SK-N-SH (cell line): ENCODE results near the gene COG8. TPM values are rescaled to one million over a fixed set of nuclear protein-coding genes. Genes with fewer than 3 reads are reported as not detected.

Experiments used
- CTCF ChIA-PET: fragments of 300-600, 350-600 bp; formaldehyde crosslinking; extraction: SDS; loops from one replicate; lab custom pipeline; 2021; lab: Yijun Ruan, JAX
- POLR2A ChIA-PET: fragments of 350-600 bp; sonication (Branson Sonifier 250); formaldehyde crosslinking; extraction: SDS; loops from one replicate; lab custom pipeline; 2020; ENCODE audit warnings: antibody characterized with exemption, inconsistent platforms; lab: Yijun Ruan, JAX
- DNase-seq: peaks from one replicate; pipeline ENCODE4 v3.0.0; 2012
- H2AFZ ChIP-seq: fragments of 200-600 bp; sonication (generic); 2 replicates; pipeline ENCODE4 v1.8.1; 2016; ENCODE audit warnings: antibody characterized with exemption, mild to moderate bottlenecking, low read depth
- H3F3A ChIP-seq: fragments of 200-600 bp; sonication (generic); replicated peaks from 2 replicates; pipeline ENCODE3; 2016; ENCODE audit warnings: antibody characterized with exemption, mild to moderate bottlenecking; ENCODE audit not compliant: insufficient read depth
- H3K27ac ChIP-seq, 2 experiments: fragments of 200-500 bp in 1 of 2; fragments of 200-600 bp in 1 of 2; sonication (Bioruptor generic) in 1 of 2; sonication (generic), shearing (Covaris generic) in 1 of 2; 2 replicates each; pipeline versions ENCODE4 v1.5.1 to v1.6.1; 2014 to 2016; ENCODE audit warnings: low read depth in 2 of 2, inconsistent platforms in 1 of 2, low read length in 1 of 2, mild to moderate bottlenecking in 1 of 2, mixed read lengths in 1 of 2
- H3K27me3 ChIP-seq: fragments of 200-600 bp; sonication (generic), shearing (Covaris generic); 2 replicates; pipeline ENCODE4 v1.6.1; 2016; ENCODE audit warnings: mixed run types; ENCODE audit not compliant: insufficient read depth
- H3K36me3 ChIP-seq, 2 experiments: fragments of 200-500 bp in 1 of 2; fragments of 200-600 bp in 1 of 2; sonication (Bioruptor generic) in 1 of 2; sonication (generic) in 1 of 2; replicated peaks in 1 of 2; 2 replicates each; pipeline versions ENCODE3 to v1.5.1; 2014 to 2016; ENCODE audit warnings: low read length in 1 of 2, mild to moderate bottlenecking in 1 of 2; ENCODE audit not compliant: insufficient read depth in 2 of 2, control insufficient read depth in 1 of 2
- H3K4me1 ChIP-seq, 2 experiments: fragments of 200-500 bp in 1 of 2; fragments of 200-600 bp in 1 of 2; sonication (Bioruptor generic) in 1 of 2; sonication (generic), shearing (Covaris generic) in 1 of 2; 2 replicates each; pipeline versions ENCODE4 v1.5.1 to v1.6.1; 2014 to 2016; ENCODE audit warnings: low read depth in 1 of 2, low read length in 1 of 2, mixed run types in 1 of 2; ENCODE audit not compliant: insufficient read depth in 2 of 2, control insufficient read depth in 1 of 2
- H3K4me2 ChIP-seq: fragments of 200-600 bp; sonication (generic), shearing (Covaris generic); 2 replicates; pipeline ENCODE4 v1.6.1; 2017; ENCODE audit warnings: mixed run types
- H3K4me3 ChIP-seq, 2 experiments: fragments of 200-500 bp in 1 of 2; fragments of 200-600 bp in 1 of 2; sonication (Bioruptor generic) in 1 of 2; sonication (generic), shearing (Covaris generic) in 1 of 2; 2 replicates each; pipeline versions ENCODE4 v1.5.1 to v1.8.1; 2014 to 2016; ENCODE audit warnings: low read depth in 2 of 2, inconsistent platforms in 1 of 2, low read length in 1 of 2, mild to moderate bottlenecking in 1 of 2, mixed read lengths in 1 of 2, moderate library complexity in 1 of 2
- H3K79me2 ChIP-seq: fragments of 200-600 bp; sonication (generic); 2 replicates; pipeline ENCODE4 v1.8.1; 2017; ENCODE audit warnings: mild to moderate bottlenecking; ENCODE audit not compliant: insufficient read depth
- H3K9ac ChIP-seq: fragments of 200-600 bp; sonication (generic); 2 replicates; pipeline ENCODE4 v1.6.1; 2017; ENCODE audit warnings: mixed run types
- H3K9me2 ChIP-seq: fragments of 200-600 bp; sonication (generic); 2 replicates; pipeline ENCODE4 v1.6.1; 2017; ENCODE audit warnings: mixed run types
- H3K9me3 ChIP-seq: fragments of 200-600 bp; sonication (generic); 2 replicates; pipeline ENCODE4 v1.6.1; 2017; ENCODE audit warnings: mixed run types, mild to moderate bottlenecking, moderate library complexity
- H4K20me1 ChIP-seq: fragments of 200-600 bp; sonication (generic); 2 replicates; pipeline ENCODE4 v1.6.1; 2017; ENCODE audit warnings: mild to moderate bottlenecking, mixed run types; ENCODE audit not compliant: insufficient read depth
- ELF1 ChIP-seq: IDR thresholded peaks from 2 replicates; pipeline ENCODE4 v1.4.0; 2012
- EZH2phosphoT487 ChIP-seq: fragments of 200-600 bp; sonication (generic); IDR thresholded peaks from 2 replicates; pipeline ENCODE4 v1.6.1; 2017; ENCODE audit warnings: low read depth, mixed run types, mild to moderate bottlenecking, antibody characterized with exemption, moderate library complexity, borderline replicate concordance
- GABPA ChIP-seq: IDR thresholded peaks from 2 replicates; pipeline ENCODE4 v1.4.0; 2012; ENCODE audit warnings: low read depth, mild to moderate bottlenecking
- GATA2 ChIP-seq: sonication (generic); formaldehyde crosslinking; IDR thresholded peaks from 2 replicates; pipeline ENCODE4 v1.5.0; 2020; ENCODE audit warnings: mild to moderate bottlenecking, missing genetic modification reagents
- MEF2A ChIP-seq: IDR thresholded peaks from 2 replicates; pipeline ENCODE4 v1.4.0; 2012; ENCODE audit warnings: low read depth, borderline replicate concordance
- MXI1 ChIP-seq: IDR thresholded peaks from 2 replicates; pipeline ENCODE4 v1.6.1; 2012; ENCODE audit warnings: mild to moderate bottlenecking, low read depth, low read length, improper control_type of control experiment
- NFIC ChIP-seq: IDR thresholded peaks from 2 replicates; pipeline ENCODE4 v1.4.0; 2012; ENCODE audit warnings: borderline replicate concordance
- NRF1 ChIP-seq: IDR thresholded peaks from 2 replicates; pipeline ENCODE4 v1.6.1; 2012; ENCODE audit warnings: low read depth, mild to moderate bottlenecking, low read length
- POLR2AphosphoS5 ChIP-seq: IDR thresholded peaks from 2 replicates; pipeline ENCODE4 v1.6.1; 2012; ENCODE audit warnings: low read depth, low read length
- RAD21 ChIP-seq: IDR thresholded peaks from 2 replicates; pipeline ENCODE4 v1.6.1; 2012; ENCODE audit warnings: mild to moderate bottlenecking, low read length
- RCOR1 ChIP-seq: fragments of 150-350 bp; IDR thresholded peaks from 2 replicates; pipeline ENCODE4 v1.6.1; 2017; ENCODE audit warnings: antibody characterized with exemption, low read length
- REST ChIP-seq: IDR thresholded peaks from 2 replicates; pipeline ENCODE4 v1.6.1; 2012; ENCODE audit warnings: mild to moderate bottlenecking, low read depth, low read length, moderate library complexity
- RFX5 ChIP-seq: IDR thresholded peaks from 2 replicates; pipeline ENCODE4 v1.6.1; 2012; ENCODE audit warnings: mild to moderate bottlenecking, improper control_type of control experiment, low read length
- RXRA ChIP-seq: IDR thresholded peaks from 2 replicates; pipeline ENCODE4 v1.4.0; 2012; ENCODE audit warnings: low read depth, mild to moderate bottlenecking, borderline replicate concordance
- SIN3A ChIP-seq: IDR thresholded peaks from 2 replicates; pipeline ENCODE4 v1.6.1; 2012; ENCODE audit warnings: low read depth, mild to moderate bottlenecking, low read length, moderate library complexity, borderline replicate concordance
- TAF1 ChIP-seq: IDR thresholded peaks from 2 replicates; pipeline ENCODE4 v1.6.1; 2012; ENCODE audit warnings: low read depth, mild to moderate bottlenecking, low read length, moderate library complexity, borderline replicate concordance
- TCF12 ChIP-seq: IDR thresholded peaks from 2 replicates; pipeline ENCODE4 v1.4.0; 2012
- TEAD4 ChIP-seq: IDR thresholded peaks from 2 replicates; pipeline ENCODE4 v1.4.0; 2012; ENCODE audit warnings: mild to moderate bottlenecking, borderline replicate concordance; ENCODE audit not compliant: insufficient read depth
- USF2 ChIP-seq: fragments of 150-350 bp; IDR thresholded peaks from 2 replicates; pipeline ENCODE4 v1.6.1; 2017; ENCODE audit warnings: antibody characterized with exemption, low read length, low read depth, borderline replicate concordance
- YY1 ChIP-seq: IDR thresholded peaks from 2 replicates; pipeline ENCODE4 v1.4.0; 2012; ENCODE audit warnings: low read depth, mild to moderate bottlenecking
- WGBS: methylation state at CpG from one replicate; pipeline ENCODE4 v1.1.6; 2017; ENCODE audit warnings: low lambda C conversion rate; 5-methylcytosine and 5-hydroxymethylcytosine counted together
- polyA plus RNA-seq, 3 experiments: library from polyadenylated mRNA; depleted of rRNA; stranded (reverse); fragments of >200 nt; gene quantifications; 2 replicates each; pipeline ENCODE4 v1.2.3, GENCODE V29; 2012

Gene COG8
- polyA plus RNA-seq, 1 of the 3 experiments (the other 2 are of a cell fraction) = 30.2 TPM

- CTCF ChIA-PET = interaction anchor here (0.8 to 8.1 kb wide), 3 partner anchors 112 to 141 kb away, joined by 3 to 95 read pairs (median 3); no protein-coding TSS in a partner anchor
- H3K36me3 ChIP-seq = peaks cover 0 to 28% of the 10 kb centered on the region in 2 experiments
- no peaks in the 10 kb centered on the region for H3K9me3 ChIP-seq
- H3K4me1 ChIP-seq = peaks cover 0 to 5% of the 10 kb centered on the region in 2 experiments; a peak in 1 of 4 replicates
- no peak overlapping the region for H3K4me3 ChIP-seq
- H3K79me2 ChIP-seq = peaks cover 43% of the 10 kb centered on the region
- no peak overlapping the region for H3K4me2 ChIP-seq
- WGBS = 88% methylated on average over 4 of the region's 4 CpGs
- TF ChIP-seq NRF1 (no peak), REST (no peak), MXI1 (no peak), POLR2AphosphoS5 (no peak), USF2 (no peak), ELF1 (no peak), GABPA (no peak), TEAD4 (no peak), MEF2A (no peak), TAF1 (no peak), TCF12 (no peak), RFX5 (no peak)
- POLR2A ChIA-PET = no interaction called here
- H3K27me3 ChIP-seq = no peaks in the 10 kb centered on the region
- no peak for DNase-seq
- H3K27ac ChIP-seq = no peak overlapping the region
- H2AFZ ChIP-seq = no peak overlapping the region
- H3K9me2 ChIP-seq = no peaks in the 10 kb centered on the region
- no peaks in the 10 kb centered on the region for H3F3A ChIP-seq
- no peak overlapping the region for H3K9ac ChIP-seq
- no peaks in the 10 kb centered on the region for H4K20me1 ChIP-seq
Observed at GRCh38 chr16:69283851-69284250, 55.5 kb downstream of the COG8 start.

GRCh38 chr16:69277413-69277812 is 62.0 kb downstream of the COG8 start:
- ChIA-PET POLR2A (no interaction called here), CTCF (interaction anchor here (0.6 to 1.9 kb wide), 2 partner anchors 9 to 127 kb away, joined by 4 to 5 read pairs; no protein-coding TSS in a partner anchor)
- H3K9ac ChIP-seq = no peak overlapping the region
- H3K27ac ChIP-seq = peak overlapping the region; percentile 75 to 90; a peak in 3 of 4 replicates
- peak overlapping the region; percentile 67; the same call in 1 of the 2 replicates for H3K4me2 ChIP-seq
- 71% methylated on average over 1 of the region's 1 CpG for WGBS
- no peaks in the 10 kb centered on the region for H3K9me3 ChIP-seq
- peaks cover 31% of the 10 kb centered on the region for H3F3A ChIP-seq
- H3K27me3 ChIP-seq = no peaks in the 10 kb centered on the region
- H3K9me2 ChIP-seq = no peaks in the 10 kb centered on the region
- no peaks in the 10 kb centered on the region for H4K20me1 ChIP-seq
- peaks cover 46% of the 10 kb centered on the region for H3K79me2 ChIP-seq
- DNase-seq = no peak
- no peak overlapping the region for H3K4me3 ChIP-seq
- peaks cover 10 to 26% of the 10 kb centered on the region in 2 experiments for H3K4me1 ChIP-seq
- H3K36me3 ChIP-seq = peaks cover 0 to 18% of the 10 kb centered on the region in 2 experiments
- no peak overlapping the region for H2AFZ ChIP-seq
- no peak for TF ChIP-seq SIN3A
- TF ChIP-seq NFIC = no peak
- no peak for TF ChIP-seq RCOR1
- TF ChIP-seq YY1 = no peak
- TF ChIP-seq REST = no peak
- TF ChIP-seq RFX5 = no peak
- no peak for TF ChIP-seq RAD21
- no peak for TF ChIP-seq GATA2
- no peak for TF ChIP-seq EZH2phosphoT487
- TF ChIP-seq RXRA = no peak
- no peak for TF ChIP-seq POLR2AphosphoS5
- TF ChIP-seq NRF1 = no peak
- no peak for TF ChIP-seq ELF1
- no peak for TF ChIP-seq TEAD4
